ENCODE results near the gene EEF2K. TPM values are rescaled to one million over a fixed set of nuclear protein-coding genes. Genes with fewer than 3 reads are reported as not detected.
A peak's percentile ranks its signal among the peaks of the same experiment; 100 is the strongest.

Gene EEF2K
- total and polyA plus RNA-seq, 2 of the 13 experiments (the other 11 are each of a cell fraction or from before 2014, with no cell fraction given), result 22.0 to 23.8 TPM

DNA sequence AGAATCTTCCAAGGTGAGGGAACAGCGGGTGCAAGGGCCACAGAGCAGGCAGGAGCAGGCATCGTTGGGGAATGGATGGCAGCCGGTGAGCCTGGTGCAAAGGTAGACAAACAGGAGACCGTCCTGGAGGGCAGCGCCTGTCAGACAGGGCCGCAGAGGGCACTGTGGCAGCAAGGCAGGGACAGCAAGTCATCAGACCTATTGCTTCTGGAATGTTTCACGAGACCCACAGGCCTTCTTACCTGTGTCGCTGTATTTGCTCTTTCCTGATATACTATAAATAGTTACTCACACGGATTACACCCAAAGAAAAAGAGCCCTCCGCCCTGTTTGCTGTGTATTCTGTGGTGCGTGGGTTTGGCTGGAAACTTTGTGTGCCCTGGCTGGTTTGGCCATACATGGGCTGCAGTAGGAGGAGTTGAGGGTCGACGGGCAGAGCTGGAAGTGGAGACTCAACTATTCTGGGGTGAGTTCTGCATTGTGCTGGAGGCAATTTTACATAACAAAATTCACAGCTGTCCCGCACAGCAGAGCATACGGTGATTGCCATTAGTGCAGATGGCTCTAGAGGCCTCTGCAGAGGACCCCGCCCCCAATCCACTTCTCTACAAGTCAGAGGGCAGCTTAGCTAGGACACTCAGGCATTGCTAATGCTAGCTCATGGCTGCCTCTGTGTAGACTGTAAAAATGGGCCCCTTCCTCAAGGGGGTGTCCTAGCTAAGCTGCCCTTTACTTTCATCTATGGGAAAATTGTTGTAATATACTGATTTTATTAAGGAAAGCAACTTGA is 72.6 kb downstream of the EEF2K start (continued):
- TF ChIP-seq, protein P1, sequence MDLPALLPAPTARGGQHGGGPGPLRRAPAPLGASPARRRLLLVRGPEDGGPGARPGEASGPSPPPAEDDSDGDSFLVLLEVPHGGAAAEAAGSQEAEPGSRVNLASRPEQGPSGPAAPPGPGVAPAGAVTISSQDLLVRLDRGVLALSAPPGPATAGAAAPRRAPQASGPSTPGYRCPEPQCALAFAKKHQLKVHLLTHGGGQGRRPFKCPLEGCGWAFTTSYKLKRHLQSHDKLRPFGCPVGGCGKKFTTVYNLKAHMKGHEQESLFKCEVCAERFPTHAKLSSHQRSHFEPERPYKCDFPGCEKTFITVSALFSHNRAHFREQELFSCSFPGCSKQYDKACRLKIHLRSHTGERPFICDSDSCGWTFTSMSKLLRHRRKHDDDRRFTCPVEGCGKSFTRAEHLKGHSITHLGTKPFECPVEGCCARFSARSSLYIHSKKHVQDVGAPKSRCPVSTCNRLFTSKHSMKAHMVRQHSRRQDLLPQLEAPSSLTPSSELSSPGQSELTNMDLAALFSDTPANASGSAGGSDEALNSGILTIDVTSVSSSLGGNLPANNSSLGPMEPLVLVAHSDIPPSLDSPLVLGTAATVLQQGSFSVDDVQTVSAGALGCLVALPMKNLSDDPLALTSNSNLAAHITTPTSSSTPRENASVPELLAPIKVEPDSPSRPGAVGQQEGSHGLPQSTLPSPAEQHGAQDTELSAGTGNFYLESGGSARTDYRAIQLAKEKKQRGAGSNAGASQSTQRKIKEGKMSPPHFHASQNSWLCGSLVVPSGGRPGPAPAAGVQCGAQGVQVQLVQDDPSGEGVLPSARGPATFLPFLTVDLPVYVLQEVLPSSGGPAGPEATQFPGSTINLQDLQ (CRISPR knock-in tag; IDR thresholded peaks at IDR 0.05), result 0 out of 2 replicates have a peak, but pooled peaks have one; percentile 33
- TF ChIP-seq DPF2 (CRISPR knock-in tag; IDR thresholded peaks at IDR 0.05; ENCODE audit: borderline replicate concordance, low read depth), result no peak
- no peak for TF ChIP-seq KLF12 (CRISPR knock-in tag; IDR thresholded peaks at IDR 0.05; ENCODE audit: borderline replicate concordance)

DNA sequence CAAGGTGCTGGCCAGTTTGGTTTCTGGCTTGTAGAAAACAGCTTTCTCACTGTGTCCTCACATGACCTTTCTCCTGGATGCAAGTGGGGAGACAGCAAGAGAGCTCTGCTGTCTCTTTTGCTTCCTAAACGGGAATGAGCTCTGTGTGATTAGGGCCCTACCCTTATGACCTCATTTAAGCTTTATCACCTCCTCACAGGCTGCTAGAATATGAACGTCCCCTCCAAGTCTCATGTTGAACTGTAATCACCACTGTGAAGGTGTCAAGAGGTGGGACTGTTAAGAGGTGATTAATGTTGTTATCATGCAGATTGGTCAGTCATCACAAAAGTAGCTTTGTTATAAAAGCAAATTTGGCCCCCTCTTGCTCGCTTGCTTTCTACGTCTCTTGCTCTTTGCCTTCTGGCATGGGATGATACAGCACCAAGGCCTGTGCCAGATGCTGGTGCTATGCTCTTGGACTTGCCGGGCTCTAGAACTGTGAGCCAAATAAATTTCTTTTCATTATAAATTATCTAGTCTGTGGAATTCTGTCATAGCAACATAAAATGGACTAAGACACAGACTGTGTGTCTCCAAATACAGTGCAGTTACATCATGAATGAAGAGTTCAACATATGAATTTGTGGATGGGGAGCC is 76.3 kb downstream of the EEF2K start:
- no peak overlapping the region for H3K27ac ChIP-seq (ENCODE audit: extremely low read length, insufficient read depth, low read length)
- intact Hi-C loops (cut with micrococcal nuclease; ENCODE audit: unreplicated experiment), result loop anchor here (10.0 kb wide), 1 partner anchor 48 kb away; no protein-coding TSS in a partner anchor
- H3K9ac ChIP-seq (ENCODE audit: insufficient read depth, low read depth, low read length), result no peak overlapping the region
- FAIRE-seq (no peak), ATAC-seq (no peak), DNase-seq (ENCODE audit: low spot score) (no peak)
- H3K27me3 ChIP-seq (ENCODE audit: control insufficient read depth in 1 of 2, insufficient read depth in 2 of 2, low read length in 2 of 2), result no peaks in the 10 kb centered on the region
- no peaks in the 10 kb centered on the region for H3K9me3 ChIP-seq (ENCODE audit: low read length)
- no TSS peak for BruUV-seq (replicated peaks)
- no peak overlapping the region for H2AFZ ChIP-seq (ENCODE audit: low read length)
- no peaks in the 10 kb centered on the region for H4K20me1 ChIP-seq (ENCODE audit: insufficient read depth, low read length)
- no peak overlapping the region for H3K4me2 ChIP-seq (ENCODE audit: low read depth, low read length)
- ChIA-PET CTCF (ENCODE audit: low intra/inter-chr PET ratio, low total read pairs) (no interaction called here), POLR2A (no interaction called here)
- H3K36me3 ChIP-seq (replicated peaks in 1 of 2; ENCODE audit: control insufficient read depth in 1 of 2, insufficient read depth in 2 of 2, low read length in 2 of 2), result peaks cover 12 to 65% of the 10 kb centered on the region in 2 experiments
- no peaks in the 10 kb centered on the region; the same call in 1 of the 2 replicates for H3K4me1 ChIP-seq (ENCODE audit: insufficient read depth, low read length)
- H3K4me3 ChIP-seq (replicated peaks in 1 of 3; ENCODE audit: insufficient read depth in 1 of 3, low read depth in 2 of 3, low read length in 3 of 3), result no peak overlapping the region
- 92% methylated on average over 5 of the region's 5 CpGs for WGBS (ENCODE audit: low lambda C conversion rate)
- in situ Hi-C loops (cut with HindIII; ENCODE audit: extremely low pct_ligation_motif_present, low pct_unique_long_range_greater_than_20kb), result no loop called here
- H3K79me2 ChIP-seq (ENCODE audit: insufficient read depth, low read length), result no peaks in the 10 kb centered on the region
- TF ChIP-seq, protein P2, sequence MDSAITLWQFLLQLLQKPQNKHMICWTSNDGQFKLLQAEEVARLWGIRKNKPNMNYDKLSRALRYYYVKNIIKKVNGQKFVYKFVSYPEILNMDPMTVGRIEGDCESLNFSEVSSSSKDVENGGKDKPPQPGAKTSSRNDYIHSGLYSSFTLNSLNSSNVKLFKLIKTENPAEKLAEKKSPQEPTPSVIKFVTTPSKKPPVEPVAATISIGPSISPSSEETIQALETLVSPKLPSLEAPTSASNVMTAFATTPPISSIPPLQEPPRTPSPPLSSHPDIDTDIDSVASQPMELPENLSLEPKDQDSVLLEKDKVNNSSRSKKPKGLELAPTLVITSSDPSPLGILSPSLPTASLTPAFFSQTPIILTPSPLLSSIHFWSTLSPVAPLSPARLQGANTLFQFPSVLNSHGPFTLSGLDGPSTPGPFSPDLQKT (CRISPR knock-in tag; IDR thresholded peaks at IDR 0.05; ENCODE audit: borderline replicate concordance), result no peak
- TF ChIP-seq RBM22 (optimal IDR thresholded peaks at IDR 0.05; ENCODE audit: low read length) (peak; percentile 22), XBP1 (CRISPR knock-in tag; IDR thresholded peaks at IDR 0.05) (no peak), ZNF30 (CRISPR knock-in tag; IDR thresholded peaks at IDR 0.05) (no peak), HDAC2 (CRISPR knock-in tag; IDR thresholded peaks at IDR 0.05) (no peak), HOXA9 (CRISPR knock-in tag; IDR thresholded peaks at IDR 0.05; ENCODE audit: borderline replicate concordance) (no peak), EZH2 (conservative IDR thresholded peaks at IDR 0.05; ENCODE audit: low read depth, low read length) (no peak), ZNF564 (CRISPR knock-in tag; IDR thresholded peaks at IDR 0.05) (peak; percentile 98)
- TF ChIP-seq, protein P3, sequence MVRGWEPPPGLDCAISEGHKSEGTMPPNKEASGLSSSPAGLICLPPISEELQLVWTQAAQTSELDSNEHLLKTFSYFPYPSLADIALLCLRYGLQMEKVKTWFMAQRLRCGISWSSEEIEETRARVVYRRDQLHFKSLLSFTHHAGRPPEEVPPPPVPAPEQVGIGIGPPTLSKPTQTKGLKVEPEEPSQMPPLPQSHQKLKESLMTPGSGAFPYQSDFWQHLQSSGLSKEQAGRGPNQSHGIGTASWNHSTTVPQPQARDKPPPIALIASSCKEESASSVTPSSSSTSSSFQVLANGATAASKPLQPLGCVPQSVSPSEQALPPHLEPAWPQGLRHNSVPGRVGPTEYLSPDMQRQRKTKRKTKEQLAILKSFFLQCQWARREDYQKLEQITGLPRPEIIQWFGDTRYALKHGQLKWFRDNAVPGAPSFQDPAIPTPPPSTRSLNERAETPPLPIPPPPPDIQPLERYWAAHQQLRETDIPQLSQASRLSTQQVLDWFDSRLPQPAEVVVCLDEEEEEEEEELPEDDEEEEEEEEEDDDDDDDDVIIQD (CRISPR knock-in tag; IDR thresholded peaks at IDR 0.05; ENCODE audit: low read depth), result no peak
- TF ChIP-seq, protein P4, sequence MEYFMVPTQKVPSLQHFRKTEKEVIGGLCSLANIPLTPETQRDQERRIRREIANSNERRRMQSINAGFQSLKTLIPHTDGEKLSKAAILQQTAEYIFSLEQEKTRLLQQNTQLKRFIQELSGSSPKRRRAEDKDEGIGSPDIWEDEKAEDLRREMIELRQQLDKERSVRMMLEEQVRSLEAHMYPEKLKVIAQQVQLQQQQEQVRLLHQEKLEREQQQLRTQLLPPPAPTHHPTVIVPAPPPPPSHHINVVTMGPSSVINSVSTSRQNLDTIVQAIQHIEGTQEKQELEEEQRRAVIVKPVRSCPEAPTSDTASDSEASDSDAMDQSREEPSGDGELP (IDR thresholded peaks at IDR 0.05; ENCODE audit: borderline replicate concordance, low read depth), result no peak

Data from HepG2 (cell line).